K562 (cell line): Measurements from ENCODE around the gene MDP1.

ENCODE experiments used
- BCL6 ChIP-seq: fragments of 250-450 bp; sonication (Bioruptor Pico); IDR thresholded peaks from 2 replicates; pipeline ENCODE4 v1.4.0; 2020
- CEBPB ChIP-seq: fragments of 450-650 bp; IDR thresholded peaks from 2 replicates; pipeline ENCODE4 v1.6.1; 2016; ENCODE audit warnings: missing genetic modification characterization, missing compliant biosample characterization
- ELF4 ChIP-seq: fragments of 450-650 bp; formaldehyde crosslinking; IDR thresholded peaks from 2 replicates; pipeline ENCODE4 v1.4.0; 2022; ENCODE audit warnings: missing genetic modification characterization
- EP300 ChIP-seq: IDR thresholded peaks from 2 replicates; pipeline ENCODE4 v1.6.1; 2012; ENCODE audit warnings: low read length, improper control_type of control experiment
- NR2C1 ChIP-seq, 2 experiments: fragments of 450-650 bp; IDR thresholded peaks; 2 replicates each; pipeline ENCODE4 v1.6.1; 2017; ENCODE audit warnings: mild to moderate bottlenecking in 2 of 2, antibody characterized with exemption in 1 of 2, inconsistent platforms in 1 of 2, missing compliant biosample characterization in 1 of 2, missing genetic modification characterization in 1 of 2
- RFX5 ChIP-seq: IDR thresholded peaks from 2 replicates; pipeline ENCODE4 v1.6.1; 2011; ENCODE audit warnings: low read depth, mild to moderate bottlenecking, improper control_type of control experiment, low read length
- THRB ChIP-seq: fragments of 450-650 bp; formaldehyde crosslinking; conservative IDR thresholded peaks from 2 replicates; pipeline ENCODE4 v1.4.0; 2022; ENCODE audit warnings: mild to moderate bottlenecking, missing genetic modification characterization
- ZC3H11A ChIP-seq: IDR thresholded peaks from 2 replicates; pipeline ENCODE4 v1.6.1; 2012; ENCODE audit warnings: low read depth, low read length, improper control_type of control experiment
- ZNF274 ChIP-seq: IDR thresholded peaks from 2 replicates; pipeline ENCODE4 v1.6.1; 2011; ENCODE audit warnings: low read depth, mild to moderate bottlenecking, low read length, moderate library complexity, borderline replicate concordance
- ZNF75A ChIP-seq: fragments of 450-650 bp; formaldehyde crosslinking; IDR thresholded peaks from 2 replicates; pipeline ENCODE4 v1.4.0; 2020; ENCODE audit warnings: mild to moderate bottlenecking
- TF ChIP-seq, protein P1 (sequence below): sonication (generic); formaldehyde crosslinking; IDR thresholded peaks from 2 replicates; pipeline ENCODE4 v1.8.0; 2022; ENCODE audit warnings: mild to moderate bottlenecking, missing genetic modification reagents
- TF ChIP-seq, protein P2 (sequence below): fragments of 250-450 bp; sonication (Bioruptor Pico); IDR thresholded peaks from 2 replicates; pipeline ENCODE4 v1.4.0; 2020; ENCODE audit warnings: mild to moderate bottlenecking
- TF ChIP-seq, protein P3 (sequence below): fragments of 150-350 bp; IDR thresholded peaks from 2 replicates; pipeline ENCODE4 v1.6.1; 2014; ENCODE audit warnings: low read depth, mild to moderate bottlenecking, low read length, borderline replicate concordance

GRCh38 chr14:24259282-24260025, 43.6 kb upstream of the MDP1 start:
- no peak for TF ChIP-seq ZNF75A (CRISPR knock-in tag)
- no peak for TF ChIP-seq EP300
- TF ChIP-seq, protein P1, sequence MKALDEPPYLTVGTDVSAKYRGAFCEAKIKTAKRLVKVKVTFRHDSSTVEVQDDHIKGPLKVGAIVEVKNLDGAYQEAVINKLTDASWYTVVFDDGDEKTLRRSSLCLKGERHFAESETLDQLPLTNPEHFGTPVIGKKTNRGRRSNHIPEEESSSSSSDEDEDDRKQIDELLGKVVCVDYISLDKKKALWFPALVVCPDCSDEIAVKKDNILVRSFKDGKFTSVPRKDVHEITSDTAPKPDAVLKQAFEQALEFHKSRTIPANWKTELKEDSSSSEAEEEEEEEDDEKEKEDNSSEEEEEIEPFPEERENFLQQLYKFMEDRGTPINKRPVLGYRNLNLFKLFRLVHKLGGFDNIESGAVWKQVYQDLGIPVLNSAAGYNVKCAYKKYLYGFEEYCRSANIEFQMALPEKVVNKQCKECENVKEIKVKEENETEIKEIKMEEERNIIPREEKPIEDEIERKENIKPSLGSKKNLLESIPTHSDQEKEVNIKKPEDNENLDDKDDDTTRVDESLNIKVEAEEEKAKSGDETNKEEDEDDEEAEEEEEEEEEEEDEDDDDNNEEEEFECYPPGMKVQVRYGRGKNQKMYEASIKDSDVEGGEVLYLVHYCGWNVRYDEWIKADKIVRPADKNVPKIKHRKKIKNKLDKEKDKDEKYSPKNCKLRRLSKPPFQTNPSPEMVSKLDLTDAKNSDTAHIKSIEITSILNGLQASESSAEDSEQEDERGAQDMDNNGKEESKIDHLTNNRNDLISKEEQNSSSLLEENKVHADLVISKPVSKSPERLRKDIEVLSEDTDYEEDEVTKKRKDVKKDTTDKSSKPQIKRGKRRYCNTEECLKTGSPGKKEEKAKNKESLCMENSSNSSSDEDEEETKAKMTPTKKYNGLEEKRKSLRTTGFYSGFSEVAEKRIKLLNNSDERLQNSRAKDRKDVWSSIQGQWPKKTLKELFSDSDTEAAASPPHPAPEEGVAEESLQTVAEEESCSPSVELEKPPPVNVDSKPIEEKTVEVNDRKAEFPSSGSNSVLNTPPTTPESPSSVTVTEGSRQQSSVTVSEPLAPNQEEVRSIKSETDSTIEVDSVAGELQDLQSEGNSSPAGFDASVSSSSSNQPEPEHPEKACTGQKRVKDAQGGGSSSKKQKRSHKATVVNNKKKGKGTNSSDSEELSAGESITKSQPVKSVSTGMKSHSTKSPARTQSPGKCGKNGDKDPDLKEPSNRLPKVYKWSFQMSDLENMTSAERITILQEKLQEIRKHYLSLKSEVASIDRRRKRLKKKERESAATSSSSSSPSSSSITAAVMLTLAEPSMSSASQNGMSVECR (CRISPR knock-in tag) = no peak
- TF ChIP-seq NR2C1 (IDR thresholded peaks at IDR 0.05) = no peak
- TF ChIP-seq NR2C1 (tag; IDR thresholded peaks at IDR 0.05) = no peak
- TF ChIP-seq, protein P2, sequence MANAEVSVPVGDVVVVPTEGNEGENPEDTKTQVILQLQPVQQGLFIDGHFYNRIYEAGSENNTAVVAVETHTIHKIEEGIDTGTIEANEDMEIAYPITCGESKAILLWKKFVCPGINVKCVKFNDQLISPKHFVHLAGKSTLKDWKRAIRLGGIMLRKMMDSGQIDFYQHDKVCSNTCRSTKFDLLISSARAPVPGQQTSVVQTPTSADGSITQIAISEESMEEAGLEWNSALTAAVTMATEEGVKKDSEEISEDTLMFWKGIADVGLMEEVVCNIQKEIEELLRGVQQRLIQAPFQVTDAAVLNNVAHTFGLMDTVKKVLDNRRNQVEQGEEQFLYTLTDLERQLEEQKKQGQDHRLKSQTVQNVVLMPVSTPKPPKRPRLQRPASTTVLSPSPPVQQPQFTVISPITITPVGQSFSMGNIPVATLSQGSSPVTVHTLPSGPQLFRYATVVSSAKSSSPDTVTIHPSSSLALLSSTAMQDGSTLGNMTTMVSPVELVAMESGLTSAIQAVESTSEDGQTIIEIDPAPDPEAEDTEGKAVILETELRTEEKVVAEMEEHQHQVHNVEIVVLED (CRISPR knock-in tag) = no peak
- no peak for TF ChIP-seq CEBPB (tag)
- no peak for TF ChIP-seq THRB (CRISPR knock-in tag)
- no peak for TF ChIP-seq RFX5
- no peak for TF ChIP-seq ZC3H11A
- no peak for TF ChIP-seq ELF4 (CRISPR knock-in tag)
- TF ChIP-seq, protein P3, sequence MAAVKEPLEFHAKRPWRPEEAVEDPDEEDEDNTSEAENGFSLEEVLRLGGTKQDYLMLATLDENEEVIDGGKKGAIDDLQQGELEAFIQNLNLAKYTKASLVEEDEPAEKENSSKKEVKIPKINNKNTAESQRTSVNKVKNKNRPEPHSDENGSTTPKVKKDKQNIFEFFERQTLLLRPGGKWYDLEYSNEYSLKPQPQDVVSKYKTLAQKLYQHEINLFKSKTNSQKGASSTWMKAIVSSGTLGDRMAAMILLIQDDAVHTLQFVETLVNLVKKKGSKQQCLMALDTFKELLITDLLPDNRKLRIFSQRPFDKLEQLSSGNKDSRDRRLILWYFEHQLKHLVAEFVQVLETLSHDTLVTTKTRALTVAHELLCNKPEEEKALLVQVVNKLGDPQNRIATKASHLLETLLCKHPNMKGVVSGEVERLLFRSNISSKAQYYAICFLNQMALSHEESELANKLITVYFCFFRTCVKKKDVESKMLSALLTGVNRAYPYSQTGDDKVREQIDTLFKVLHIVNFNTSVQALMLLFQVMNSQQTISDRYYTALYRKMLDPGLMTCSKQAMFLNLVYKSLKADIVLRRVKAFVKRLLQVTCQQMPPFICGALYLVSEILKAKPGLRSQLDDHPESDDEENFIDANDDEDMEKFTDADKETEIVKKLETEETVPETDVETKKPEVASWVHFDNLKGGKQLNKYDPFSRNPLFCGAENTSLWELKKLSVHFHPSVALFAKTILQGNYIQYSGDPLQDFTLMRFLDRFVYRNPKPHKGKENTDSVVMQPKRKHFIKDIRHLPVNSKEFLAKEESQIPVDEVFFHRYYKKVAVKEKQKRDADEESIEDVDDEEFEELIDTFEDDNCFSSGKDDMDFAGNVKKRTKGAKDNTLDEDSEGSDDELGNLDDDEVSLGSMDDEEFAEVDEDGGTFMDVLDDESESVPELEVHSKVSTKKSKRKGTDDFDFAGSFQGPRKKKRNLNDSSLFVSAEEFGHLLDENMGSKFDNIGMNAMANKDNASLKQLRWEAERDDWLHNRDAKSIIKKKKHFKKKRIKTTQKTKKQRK = no peak
- no peak for TF ChIP-seq ZNF274
- no peak for TF ChIP-seq BCL6
